GM12878 (cell line): ENCODE measurements around the gene ITPR2. TPM values are rescaled to one million over a fixed set of nuclear protein-coding genes. Genes with fewer than 3 reads are reported as not detected.

Experiments
- ATAC-seq: fragments of 200-7000 bp; cut with Tn5 transposase; 3 replicates; pipeline ENCODE4 v1.9.1; 2020; ENCODE audit warnings: mild to moderate bottlenecking, moderate library complexity
- BruUV-seq: library from RNA; stranded (reverse); fragments of 400-500 nt; replicated peaks from 2 replicates; lab custom pipeline; 2021; lab: Mats Ljungman, UMichigan
- CTCF ChIA-PET: fragments of 300-600 bp; sonication (Branson Sonifier 250); formaldehyde crosslinking; extraction: SDS; loops from one replicate; lab custom pipeline; 2021; ENCODE audit warnings: inconsistent platforms; lab: Yijun Ruan, JAX
- POLR2A ChIA-PET: fragments of 350-600 bp; formaldehyde crosslinking; extraction: SDS; loops from one replicate; lab custom pipeline; 2021; ENCODE audit warnings: inconsistent platforms; lab: Charles Lee
- RAD21 ChIA-PET: fragments of 300-600 bp; sonication (Branson Sonifier 250); formaldehyde crosslinking; loops from one replicate; lab custom pipeline; 2023; ENCODE audit warnings: antibody characterized with exemption; ENCODE audit not compliant: unreplicated experiment; lab: Charles Lee
- SMC1A ChIA-PET: fragments of 300-600 bp; sonication (Branson Sonifier 250); formaldehyde crosslinking; loops from one replicate; lab custom pipeline; 2023; ENCODE audit not compliant: unreplicated experiment, uncharacterized antibody; lab: Charles Lee
- DNase-seq: peaks from one replicate; pipeline ENCODE4 v3.0.0-alpha.2; 2011; ENCODE audit warnings: low read depth, low spot score
- FAIRE-seq: peaks from 3 replicates; lab custom pipeline; 2011; peaks lifted over from hg19 to GRCh38; lab: Jason Lieb, UNC
- H2AFZ ChIP-seq: 2 replicates; pipeline ENCODE4 v1.6.0; 2011; ENCODE audit warnings: low read depth, low read length, control low read depth; ENCODE audit not compliant: control insufficient read depth
- H3K27ac ChIP-seq: 2 replicates; pipeline ENCODE4 v1.5.1; 2011; ENCODE audit warnings: control low read depth; ENCODE audit not compliant: control insufficient read depth, insufficient read depth
- H3K27me3 ChIP-seq, 2 experiments: replicated peaks in 1 of 2; 2 replicates each; pipeline versions ENCODE4 v1.6.0 to v1.6.1; 2011; ENCODE audit warnings: low read length in 1 of 2; ENCODE audit not compliant: control insufficient read depth in 2 of 2, insufficient read depth in 2 of 2
- H3K36me3 ChIP-seq, 2 experiments: 2 replicates each; pipeline ENCODE4 v1.5.1; 2011; ENCODE audit warnings: low read length in 1 of 2; ENCODE audit not compliant: control insufficient read depth in 2 of 2, insufficient read depth in 2 of 2
- H3K4me1 ChIP-seq: 2 replicates; pipeline ENCODE4 v1.6.1; 2011; ENCODE audit warnings: mild to moderate bottlenecking, low read length, moderate library complexity, mixed read lengths; ENCODE audit not compliant: control insufficient read depth, insufficient read depth
- H3K4me2 ChIP-seq: 2 replicates; pipeline ENCODE4 v1.6.0; 2011; ENCODE audit warnings: control low read depth; ENCODE audit not compliant: control insufficient read depth, insufficient read depth
- H3K4me3 ChIP-seq: fragments of 200-600 bp; sonication (generic); 2 replicates; pipeline ENCODE4 v1.5.1; 2016
- H3K79me2 ChIP-seq: 2 replicates; pipeline ENCODE4 v1.6.0; 2011; ENCODE audit warnings: low read length; ENCODE audit not compliant: control insufficient read depth, insufficient read depth
- H3K9ac ChIP-seq: 2 replicates; pipeline ENCODE4 v1.8.0; 2011; ENCODE audit warnings: low read length, control low read depth, mixed read lengths; ENCODE audit not compliant: control insufficient read depth, insufficient read depth
- H3K9me3 ChIP-seq: replicated peaks from 3 replicates; pipeline ENCODE4 v1.5.1; 2011; ENCODE audit warnings: mild to moderate bottlenecking, low read length; ENCODE audit not compliant: control insufficient read depth, insufficient read depth
- H4K20me1 ChIP-seq: 2 replicates; pipeline ENCODE4 v1.6.0; 2011; ENCODE audit not compliant: control insufficient read depth, insufficient read depth
- CEBPZ ChIP-seq: fragments of 150-350 bp; IDR thresholded peaks from 2 replicates; pipeline ENCODE4 v1.6.1; 2016; ENCODE audit warnings: low read depth, low read length
- EGR1 ChIP-seq, 2 experiments: IDR thresholded peaks; 1 replicate in 1 of 2; 2 replicates in 1 of 2; pipeline ENCODE4 v1.6.1; 2011 to 2012; ENCODE audit warnings: low read depth in 2 of 2, low read length in 2 of 2, borderline replicate concordance in 1 of 2, mild to moderate bottlenecking in 1 of 2, moderate library complexity in 1 of 2
- IKZF2 ChIP-seq, 2 experiments: fragments of 450-650 bp; IDR thresholded peaks; 2 replicates each; pipeline ENCODE4 v1.6.1; 2017; ENCODE audit warnings: mild to moderate bottlenecking in 2 of 2, moderate library complexity in 2 of 2
- JUNB ChIP-seq: IDR thresholded peaks from 2 replicates; pipeline ENCODE4 v1.6.1; 2016; ENCODE audit warnings: antibody characterized with exemption, mild to moderate bottlenecking
- KAT2A ChIP-seq: conservative IDR thresholded peaks from 2 replicates; pipeline ENCODE4 v1.6.1; 2011; ENCODE audit warnings: low read depth, low read length; ENCODE audit not compliant: control insufficient read depth
- MEF2B ChIP-seq: fragments of 450-650 bp; IDR thresholded peaks from 2 replicates; pipeline ENCODE4 v1.6.1; 2018; ENCODE audit warnings: mild to moderate bottlenecking, moderate library complexity; ENCODE audit not compliant: partially characterized antibody, poor library complexity, severe bottlenecking
- NKRF ChIP-seq: fragments of 450-650 bp; conservative IDR thresholded peaks from 2 replicates; pipeline ENCODE4 v1.6.1; 2017; ENCODE audit warnings: mild to moderate bottlenecking, moderate library complexity
- SRF ChIP-seq, 2 experiments: IDR thresholded peaks; 2 replicates each; pipeline ENCODE4 v1.6.1; 2011; ENCODE audit warnings: low read depth in 2 of 2, low read length in 2 of 2, mild to moderate bottlenecking in 1 of 2, moderate library complexity in 1 of 2
- STAT3 ChIP-seq: IDR thresholded peaks from 2 replicates; pipeline ENCODE4 v1.6.1; 2011; ENCODE audit warnings: low read depth, low read length, improper control_type of control experiment
- TBL1XR1 ChIP-seq: IDR thresholded peaks from 2 replicates; pipeline ENCODE4 v1.6.1; 2012; ENCODE audit warnings: low read depth, low read length, improper control_type of control experiment
- ZBTB33 ChIP-seq: fragments of 450-650 bp; IDR thresholded peaks from 2 replicates; pipeline ENCODE4 v1.6.1; 2017; ENCODE audit warnings: mild to moderate bottlenecking
- ZNF274 ChIP-seq: IDR thresholded peaks from one replicate; pipeline ENCODE4 v1.8.0; 2011; ENCODE audit not compliant: insufficient read length, insufficient read depth
- WGBS: methylation state at CpG from one replicate; pipeline ENCODE4 v1.1.6; 2016; ENCODE audit warnings: low lambda C conversion rate; ENCODE audit not compliant: insufficient replicate concordance, insufficient coverage; ENCODE audit errors: missing lambda C conversion rate; 5-methylcytosine and 5-hydroxymethylcytosine counted together
- in situ Hi-C: fragments of 300-500 bp; cut with MboI; formaldehyde crosslinking; loops from 9 replicates; pipeline ENCODE4 v1.14.3; 2018; ENCODE audit warnings: mixed read lengths
- intact Hi-C: fragments of 100-400 bp; cut with micrococcal nuclease; formaldehyde crosslinking; loops from one replicate; pipeline ENCODE4 v1.14.2; 2022; ENCODE audit not compliant: unreplicated experiment
- polyA plus RNA-seq, 11 experiments: library from polyadenylated mRNA; depleted of rRNA in 4 of 11; unstranded in 6 of 11; stranded (reverse) in 5 of 11; fragments of >200 nt; fragmentation: Nextera tagmentation in 4 of 11; fragmentation: Illumina TruSeq in 1 of 11; extraction: Ambion mirVana in 4 of 11; extraction: Trizol in 1 of 11; gene quantifications; 1 replicate in 1 of 11; 2 replicates in 10 of 11; pipeline versions ENCODE4 v1.2.1 to v1.2.3, GENCODE V29; 2011 to 2016; ENCODE audit warnings: inconsistent platforms in 2 of 11, missing spikeins in 2 of 11, low read depth in 1 of 11
- total RNA-seq, 4 experiments: library from RNA; depleted of rRNA in 3 of 4; stranded (reverse); fragments of >200 nt in 3 of 4; fragmentation: Illumina TruSeq in 1 of 4; extraction: Trizol in 1 of 4; gene quantifications; 2 replicates each; pipeline versions ENCODE4 v1.2.1 to v1.2.3, GENCODE V29; 2013 to 2021

ITPR2 gene
- total and polyA plus RNA-seq, 10 of the 15 experiments (the other 5 are each of a cell fraction or from before 2014, with no cell fraction given): 7.5 to 76.2 (median 47.1) TPM

- in situ Hi-C loops (no loop called here), intact Hi-C loops (no loop called here)
- Histone ChIP-seq H2AFZ (no peak overlapping the region), H3K4me1 (no peaks in the 10 kb centered on the region), H4K20me1 (no peaks in the 10 kb centered on the region), H3K79me2 (no peaks in the 10 kb centered on the region), H3K36me3 (peaks cover 5 to 8% of the 10 kb centered on the region in 2 experiments), H3K9ac (no peak overlapping the region), H3K27me3 (no peaks in the 10 kb centered on the region), H3K4me3 (no peak overlapping the region), H3K27ac (no peak overlapping the region), H3K4me2 (no peak overlapping the region), H3K9me3 (no peaks in the 10 kb centered on the region)
- no peak for TF ChIP-seq NKRF
- TF ChIP-seq SRF (IDR thresholded peaks at IDR 0.05; ENCODE audit: low read depth in 2 of 2, low read length in 2 of 2): no peak
- no peak for TF ChIP-seq STAT3
- no peak for TF ChIP-seq TBL1XR1
- TF ChIP-seq JUNB: no peak
- no peak for TF ChIP-seq EGR1 (IDR thresholded peaks at IDR 0.05; ENCODE audit: borderline replicate concordance in 1 of 2, low read depth in 2 of 2, low read length in 2 of 2)
- TF ChIP-seq ZNF274: no peak
- TF ChIP-seq CEBPZ: no peak
- TF ChIP-seq IKZF2 (IDR thresholded peaks at IDR 0.05): no peak
- no peak for TF ChIP-seq ZBTB33
- TF ChIP-seq KAT2A: no peak
- TF ChIP-seq MEF2B: no peak
- ChIA-PET RAD21 (interaction anchor here (1.2 kb wide), 1 partner anchor 13 kb away, joined by 3 read pairs; no protein-coding TSS in a partner anchor), POLR2A (no interaction called here), SMC1A (no interaction called here), CTCF (no interaction called here)
- WGBS: 97% methylated on average over 5 of the region's 5 CpGs
- FAIRE-seq (no peak), ATAC-seq (no peak), DNase-seq (no peak)
- BruUV-seq: no TSS peak
These were observed 210.4 kb downstream of the ITPR2 start for GRCh38 chr12:26622601-26623000.
